Pancreas (tissue), 10 donors: ENCODE results near the gene PAIP1. TPM values are rescaled to one million over a fixed set of nuclear protein-coding genes. Genes with fewer than 3 reads are reported as not detected.
"Not testable (repeated sequence)": the region's sequence is repeated elsewhere in the genome, so short reads cannot be mapped to it uniquely, and the experiment has no call there.

Experiments used
- ATAC-seq, 4 donors: fragments of 200-7000 bp; cut with Tn5 transposase; one replicate each; pipeline versions ENCODE4 v1.8.0 to v1.9.1; 2020; ENCODE audit warnings: mild to moderate bottlenecking in 4 of 4, moderate library complexity in 4 of 4
- DNase-seq, 6 donors: peaks; one replicate each; pipeline ENCODE4 v3.0.0-alpha.2; 2020
- FAIRE-seq: peaks from 2 replicates; lab custom pipeline; 2012; peaks lifted over from hg19 to GRCh38; lab: Jason Lieb, UNC
- H3K27ac ChIP-seq, 4 donors: fragments of 200-600 bp; sonication (generic); 1 replicate in 3 of 4; 2 replicates in 1 of 4; pipeline versions ENCODE4 v1.5.0 to v1.8.0; 2020
- H3K27me3 ChIP-seq, 4 donors: fragments of 200-600 bp; one replicate each; pipeline ENCODE4 v1.8.0; 2021
- H3K36me3 ChIP-seq, 3 donors: fragments of 200-600 bp; sonication (generic) in 1 of 3; one replicate each; pipeline versions ENCODE4 v1.5.0 to v1.8.0; 2020 to 2021
- H3K4me1 ChIP-seq, 3 donors: fragments of 200-600 bp; one replicate each; pipeline ENCODE4 v1.8.0; 2021
- H3K4me3 ChIP-seq, 4 donors: fragments of 200-600 bp; sonication (generic) in 2 of 4; one replicate each; pipeline versions ENCODE4 v1.5.0 to v1.8.0; 2020 to 2021
- H3K9me3 ChIP-seq, 4 donors: fragments of 200-600 bp; one replicate each; pipeline ENCODE4 v1.8.0; 2021
- WGBS, 2 donors: extraction: QIAGEN DNeasy Blood & Tissue Kit; methylation state at CpG; one replicate each; pipeline ENCODE4 v1.1.7; 2013; 5-methylcytosine and 5-hydroxymethylcytosine counted together
- intact Hi-C, 3 donors: fragments of 100-400 bp; cut with DNase I; formaldehyde crosslinking; loops; one replicate each; pipeline versions ENCODE4 v1.11.1 to v1.14.2; 2022
- polyA plus RNA-seq, 2 donors: library from polyadenylated mRNA; stranded (reverse); fragments of 200-250 nt; gene quantifications; one replicate each; pipeline ENCODE4 v1.2.3, GENCODE V29; 2013
- total RNA-seq, 6 donors: library from RNA; stranded (reverse); fragmentation: NEBNext Ultra II Directional in 4 of 6; extraction: Animal tissue kit (Norgen Biotek cat#: 25700) in 4 of 6; gene quantifications; one replicate each; pipeline versions ENCODE4 v1.2.1 to v1.2.4, GENCODE V29; 2021 to 2023
- TF ChIP-seq, protein P1 (sequence below), 4 donors: fragments of 200-600 bp; sonication (generic) in 3 of 4; IDR thresholded peaks; one replicate each; pipeline versions ENCODE4 v1.5.0 to v1.8.0; 2021; ENCODE audit warnings: antibody characterized with exemption in 4 of 4
- donor health status: healthy with polysubstance abuse.
- donor health status: DM: no; HTN: no; CAD: no; lungs with moderate emphysema.
- donor health status: DM: no; HTN: no; CAD: no.
- donor health status: control.
- donor health status: control.
- donor health status: Bipolar disorder and iron deficiency.
- donor health status: DM: yes; HTN: yes; CAD: no.
- donor health status: DM: no; HTN: no; CAD: no.
- donor health status: DM: no; HTN: no; CAD: no.
- donor health status: DM: yes; HTN: yes; CAD: no.

Gene PAIP1
- total and polyA plus RNA-seq, 8 donors = 22.4 to 43.9 (median 30.2) TPM

GRCh38 chr5:43602461-43603343 is 45.8 kb upstream of the PAIP1 start, which contains the start of gene NNT:
Gene NNT (plus strand): TSS chr5:43603180. CDS start chr5:43609196, 6,016 bp downstream.
- Histone ChIP-seq H3K4me1 (peaks cover 8 to 16% (median 14%) of the 10 kb centered on the region in 3 donors), H3K27ac (peak within 1 kb of the TSS; percentile 84 to 91 (median 88)), H3K9me3 (no peaks in the 10 kb centered on the region), H3K4me3 (peak within 1 kb of the TSS; percentile 62 to 83 (median 69)), H3K27me3 (no peaks in the 10 kb centered on the region), H3K36me3 (no peaks in the 10 kb centered on the region)
- ATAC-seq (peak; percentile 84 to 93 (median 88)), FAIRE-seq (no peak), DNase-seq (peak; percentile 73 to 92 (median 80))
- WGBS, 2 donors = 0 to 1% methylated on average over 28 to 60 of the region's 60 CpGs
- TF ChIP-seq, protein P1, sequence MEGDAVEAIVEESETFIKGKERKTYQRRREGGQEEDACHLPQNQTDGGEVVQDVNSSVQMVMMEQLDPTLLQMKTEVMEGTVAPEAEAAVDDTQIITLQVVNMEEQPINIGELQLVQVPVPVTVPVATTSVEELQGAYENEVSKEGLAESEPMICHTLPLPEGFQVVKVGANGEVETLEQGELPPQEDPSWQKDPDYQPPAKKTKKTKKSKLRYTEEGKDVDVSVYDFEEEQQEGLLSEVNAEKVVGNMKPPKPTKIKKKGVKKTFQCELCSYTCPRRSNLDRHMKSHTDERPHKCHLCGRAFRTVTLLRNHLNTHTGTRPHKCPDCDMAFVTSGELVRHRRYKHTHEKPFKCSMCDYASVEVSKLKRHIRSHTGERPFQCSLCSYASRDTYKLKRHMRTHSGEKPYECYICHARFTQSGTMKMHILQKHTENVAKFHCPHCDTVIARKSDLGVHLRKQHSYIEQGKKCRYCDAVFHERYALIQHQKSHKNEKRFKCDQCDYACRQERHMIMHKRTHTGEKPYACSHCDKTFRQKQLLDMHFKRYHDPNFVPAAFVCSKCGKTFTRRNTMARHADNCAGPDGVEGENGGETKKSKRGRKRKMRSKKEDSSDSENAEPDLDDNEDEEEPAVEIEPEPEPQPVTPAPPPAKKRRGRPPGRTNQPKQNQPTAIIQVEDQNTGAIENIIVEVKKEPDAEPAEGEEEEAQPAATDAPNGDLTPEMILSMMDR (IDR thresholded peaks at IDR 0.05) = no peak
- intact Hi-C loops = no loop called here

DNA sequence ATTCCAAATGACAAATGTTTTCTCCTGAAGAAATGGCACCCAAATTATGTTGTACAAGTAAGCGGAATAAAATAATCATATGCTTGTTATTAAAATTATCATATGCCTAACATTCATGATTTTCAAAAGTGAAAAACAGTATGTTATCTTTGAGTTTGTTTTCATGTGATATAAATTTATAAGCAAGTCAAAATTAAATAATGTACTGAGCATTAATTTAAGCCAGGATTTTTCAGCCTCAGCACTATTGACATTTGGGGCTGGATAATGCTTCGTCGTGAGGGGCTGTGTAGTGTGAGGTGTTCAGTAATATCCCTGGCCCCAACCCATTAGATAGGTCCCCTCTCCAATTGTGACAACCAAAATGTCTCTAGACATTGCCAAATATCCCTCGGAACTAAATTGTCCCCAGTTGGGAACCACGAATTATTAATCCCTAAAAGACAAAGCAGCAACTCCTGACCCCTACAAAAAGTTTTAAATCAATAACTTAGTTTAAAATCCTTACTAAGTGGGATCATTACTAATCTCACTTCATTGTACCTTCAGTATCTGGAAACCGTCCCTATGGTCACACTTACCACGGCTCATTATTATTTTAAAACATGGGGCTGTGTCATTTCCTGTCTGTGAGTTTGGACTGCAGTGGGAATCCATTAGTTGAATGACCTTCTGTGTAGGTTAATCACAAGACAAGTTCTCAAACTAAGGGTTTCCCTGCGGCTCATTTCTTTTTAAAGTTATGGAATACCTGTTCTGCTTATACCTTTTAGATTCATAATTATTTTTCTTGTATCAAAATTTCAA is 44.8 kb upstream of the PAIP1 start:
- H3K36me3 ChIP-seq = no peaks in the 10 kb centered on the region
- H3K9me3 ChIP-seq = no peaks in the 10 kb centered on the region
- no peak for FAIRE-seq
- no peak for DNase-seq
- peak in 2 of 4 donors; percentile 6 to 26 for ATAC-seq
- peaks cover 8 to 16% (median 14%) of the 10 kb centered on the region in 3 donors for H3K4me1 ChIP-seq
- 36 to 42% methylated on average over 8 of the region's 8 CpGs for WGBS, 2 donors
- TF ChIP-seq, protein P1 (IDR thresholded peaks at IDR 0.05) = no peak
- H3K27ac ChIP-seq = peak overlapping the region; percentile 84 to 91 (median 88)
- H3K27me3 ChIP-seq = no peaks in the 10 kb centered on the region
- intact Hi-C loops = no loop called here
- peak overlapping the region; percentile 62 to 83 (median 69) for H3K4me3 ChIP-seq

GRCh38 chr5:43598927-43599326 is 42.0 kb upstream of the PAIP1 start:
- not testable (repeated sequence) for H3K27ac ChIP-seq, DNase-seq

DNA sequence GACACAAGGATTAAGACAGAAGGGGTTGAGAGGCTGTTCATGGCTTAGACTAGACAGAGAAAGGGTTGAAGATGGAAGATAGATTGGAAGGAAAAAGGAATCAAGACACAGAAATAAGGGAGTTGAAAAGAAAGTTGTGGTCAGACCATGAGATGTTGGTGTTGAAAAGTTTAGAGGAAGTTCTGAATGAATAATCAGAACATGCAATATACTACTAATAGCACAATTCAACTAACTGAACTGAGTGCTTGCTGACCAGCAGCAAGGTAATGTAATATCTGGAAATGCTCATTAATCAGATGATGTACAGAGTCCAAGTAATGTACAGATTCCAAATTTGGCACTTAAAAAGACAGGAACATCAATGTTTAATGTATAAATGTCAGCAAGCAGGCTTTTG is 35.5 kb upstream of the PAIP1 start:
- no peak for FAIRE-seq
- Histone ChIP-seq H3K27me3 (no peaks in the 10 kb centered on the region), H3K4me1 (no peaks in the 10 kb centered on the region), H3K9me3 (no peaks in the 10 kb centered on the region), H3K27ac (no peak overlapping the region), H3K4me3 (no peak overlapping the region), H3K36me3 (no peaks in the 10 kb centered on the region)
- no peak for DNase-seq
- TF ChIP-seq, protein P1 (IDR thresholded peaks at IDR 0.05) = no peak
- ATAC-seq = no peak
- intact Hi-C loops = no loop called here

More at GRCh38 chr5:43598927-43599326, 42.0 kb upstream of the PAIP1 start:
- H3K36me3 ChIP-seq, FAIRE-seq, ATAC-seq, H3K27me3 ChIP-seq, H3K4me3 ChIP-seq, H3K9me3 ChIP-seq, intact Hi-C loops: not testable (repeated sequence)
- H3K4me1 ChIP-seq = peaks cover 0 to 14% (median 11%) of the 10 kb centered on the region in 3 donors
- 95 to 100% methylated on average over 1 of the region's 1 CpG for WGBS, 2 donors

DNA sequence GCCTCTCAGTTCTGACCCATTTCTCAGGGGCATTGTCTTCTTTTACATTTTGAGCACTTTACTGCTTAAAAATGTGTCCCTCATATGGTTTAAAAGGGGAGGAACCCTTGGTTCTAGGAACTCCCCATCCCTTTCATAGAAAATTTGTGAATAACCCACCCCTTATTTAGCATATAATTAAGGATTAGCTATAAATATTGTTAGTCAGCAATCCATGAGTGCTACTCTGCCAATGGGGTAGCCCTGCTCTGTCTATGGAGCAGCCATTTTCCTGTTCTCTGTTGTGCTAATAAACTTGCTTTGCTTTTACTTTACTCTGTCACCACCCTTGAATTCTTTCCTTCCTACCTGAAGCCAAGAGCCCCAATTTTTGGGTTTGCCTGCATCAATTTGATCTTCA is 33.8 kb upstream of the PAIP1 start:
- H3K36me3 ChIP-seq = no peaks in the 10 kb centered on the region
- FAIRE-seq = no peak
- TF ChIP-seq, protein P1 (IDR thresholded peaks at IDR 0.05) = no peak

More for the DNA sequence above, 33.8 kb upstream of the PAIP1 start:
- no peaks in the 10 kb centered on the region for H3K4me1 ChIP-seq
- H3K4me3 ChIP-seq = no peak overlapping the region
- intact Hi-C loops = no loop called here
- ATAC-seq (no peak), DNase-seq (no peak)
- H3K27ac ChIP-seq = no peak overlapping the region
- H3K27me3 ChIP-seq = no peaks in the 10 kb centered on the region
- H3K9me3 ChIP-seq = no peaks in the 10 kb centered on the region
